GM10266 (cell line): Measurements from ENCODE around the gene PRKCZ.

Experiments
- DNase-seq: peaks from one replicate; pipeline ENCODE4 v3.0.0; 2012; ENCODE audit errors: extremely low spot score
- CTCF ChIP-seq: IDR thresholded peaks from 2 replicates; pipeline ENCODE4 v1.5.1; 2012; ENCODE audit warnings: mild to moderate bottlenecking, low read depth; ENCODE audit not compliant: control insufficient read depth, insufficient read depth; ENCODE audit errors: missing control alignments

Gene PRKCZ

DNA sequence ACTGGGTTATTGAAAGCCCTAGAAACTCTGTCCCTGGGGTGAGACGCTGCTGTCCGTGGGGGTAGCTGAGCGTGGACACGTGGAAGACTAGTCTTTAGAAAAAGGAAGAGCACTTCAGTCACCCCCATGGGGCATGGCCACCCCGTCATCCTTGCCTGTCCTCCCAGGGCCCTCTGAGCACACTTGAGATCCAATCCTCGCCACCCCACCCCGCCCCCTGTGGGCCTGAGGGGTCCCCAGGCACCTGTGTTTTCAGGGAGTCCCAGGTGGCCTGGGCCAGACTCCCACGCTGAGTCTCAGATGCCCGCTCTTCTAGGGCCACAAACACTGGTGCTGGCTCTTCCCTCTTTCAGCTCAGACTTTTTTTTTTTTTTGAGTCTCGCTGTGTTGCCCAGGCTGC lies 2.5 kb downstream of the PRKCZ start:
- TF ChIP-seq CTCF = no peak
- no peak for DNase-seq

- TF ChIP-seq CTCF = no peak
- no peak for DNase-seq
These were observed 3.0 kb downstream of the PRKCZ start for GRCh38 chr1:2053217-2053616.

DNA sequence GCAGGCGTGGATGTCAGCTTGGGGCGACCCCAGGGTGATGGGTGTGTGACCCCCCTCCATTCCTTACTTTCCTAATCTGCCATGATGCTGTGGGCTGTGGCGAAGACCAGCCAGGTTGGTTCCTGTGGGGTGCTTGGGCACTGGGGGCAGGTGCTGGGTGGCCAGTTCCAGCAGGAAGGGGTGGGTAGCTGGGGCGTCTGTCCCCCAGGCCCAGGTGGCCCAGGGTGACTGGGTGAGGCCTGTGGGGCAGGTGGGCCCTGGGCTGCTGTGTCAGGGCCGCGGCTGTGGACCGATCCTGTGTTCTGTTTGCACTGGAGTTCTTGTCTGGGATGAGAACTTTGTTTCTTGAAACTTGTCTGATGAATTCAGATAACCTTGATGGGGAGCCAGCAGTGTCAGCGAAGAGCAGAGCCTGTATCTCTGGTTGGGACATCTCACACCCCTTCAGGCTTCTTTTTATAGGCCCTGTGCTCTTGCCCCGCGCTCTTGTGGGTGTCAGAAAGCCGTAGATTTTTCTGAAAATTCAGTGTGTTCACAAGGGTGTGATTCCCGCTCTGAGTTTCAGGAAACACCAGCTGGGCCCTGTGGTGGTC lies 3.7 kb downstream of the PRKCZ start:
- TF ChIP-seq CTCF = no peak
- DNase-seq = no peak

- DNase-seq = no peak
- no peak for TF ChIP-seq CTCF
These were observed 4.3 kb downstream of the PRKCZ start for GRCh38 chr1:2054560-2054959.

DNA sequence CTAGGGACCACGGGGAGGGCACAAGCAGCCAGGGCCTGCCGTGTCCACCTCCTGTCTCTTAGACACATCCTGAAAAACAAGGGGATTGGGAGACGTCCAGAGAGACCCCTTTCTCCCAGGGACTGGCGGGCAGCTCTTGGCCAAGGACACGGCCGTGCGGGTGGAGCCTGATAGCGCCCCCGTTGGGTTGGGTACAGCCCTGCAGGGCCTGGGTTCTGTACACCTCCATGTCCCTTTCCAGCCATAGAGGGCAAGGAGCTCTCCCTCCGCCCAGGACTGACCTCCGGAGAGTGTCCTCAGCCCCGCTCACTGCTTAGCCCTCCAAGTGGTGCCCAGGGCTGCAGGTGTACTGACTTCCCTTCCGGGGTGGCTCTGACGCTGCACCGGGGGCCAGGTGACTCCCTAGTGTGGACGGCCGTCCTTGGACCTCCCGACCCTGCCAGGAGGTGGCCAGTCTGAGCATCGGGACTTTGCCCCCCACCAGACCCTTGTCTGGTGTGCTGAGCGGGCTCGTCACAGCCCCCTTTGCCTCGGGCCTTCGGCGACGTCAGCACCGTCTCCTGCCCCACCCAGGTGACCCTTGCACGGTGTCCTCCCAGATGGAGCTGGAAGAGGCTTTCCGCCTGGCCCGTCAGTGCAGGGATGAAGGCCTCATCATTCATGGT lies 5.8 kb downstream of the PRKCZ start:
- TF ChIP-seq CTCF = no peak
- no peak for DNase-seq

DNA sequence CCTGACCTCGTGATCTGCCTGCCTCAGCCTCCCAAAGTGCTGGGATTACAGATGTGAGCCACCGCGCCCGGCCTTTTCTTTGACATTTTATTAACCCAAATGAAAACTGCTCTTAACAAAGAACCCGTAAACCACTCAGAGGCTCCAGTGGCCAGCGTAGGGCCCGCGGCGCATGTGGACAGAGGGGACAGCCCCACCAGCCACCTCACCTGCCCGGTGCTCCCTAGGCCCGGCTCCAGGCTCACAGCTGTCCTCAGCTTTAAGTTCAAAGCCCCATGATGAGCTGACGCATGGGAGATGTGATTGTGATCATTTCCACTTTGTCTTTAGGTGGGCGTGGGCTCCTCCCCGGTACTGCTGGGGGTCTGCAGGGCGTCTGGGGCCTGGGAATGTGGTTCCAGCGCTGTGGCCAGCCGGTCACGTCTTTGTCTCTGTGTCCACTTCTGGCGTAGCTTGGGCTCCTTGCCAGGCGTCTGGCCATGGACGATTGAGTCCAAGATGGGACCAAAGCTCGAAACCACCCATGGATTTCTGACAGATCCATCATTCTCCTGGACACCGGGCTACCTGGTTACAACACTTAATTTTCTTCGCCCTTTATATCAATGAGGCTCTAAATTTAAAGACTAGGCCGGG lies 6.9 kb downstream of the PRKCZ start:
- DNase-seq = no peak
- no peak for TF ChIP-seq CTCF

DNA sequence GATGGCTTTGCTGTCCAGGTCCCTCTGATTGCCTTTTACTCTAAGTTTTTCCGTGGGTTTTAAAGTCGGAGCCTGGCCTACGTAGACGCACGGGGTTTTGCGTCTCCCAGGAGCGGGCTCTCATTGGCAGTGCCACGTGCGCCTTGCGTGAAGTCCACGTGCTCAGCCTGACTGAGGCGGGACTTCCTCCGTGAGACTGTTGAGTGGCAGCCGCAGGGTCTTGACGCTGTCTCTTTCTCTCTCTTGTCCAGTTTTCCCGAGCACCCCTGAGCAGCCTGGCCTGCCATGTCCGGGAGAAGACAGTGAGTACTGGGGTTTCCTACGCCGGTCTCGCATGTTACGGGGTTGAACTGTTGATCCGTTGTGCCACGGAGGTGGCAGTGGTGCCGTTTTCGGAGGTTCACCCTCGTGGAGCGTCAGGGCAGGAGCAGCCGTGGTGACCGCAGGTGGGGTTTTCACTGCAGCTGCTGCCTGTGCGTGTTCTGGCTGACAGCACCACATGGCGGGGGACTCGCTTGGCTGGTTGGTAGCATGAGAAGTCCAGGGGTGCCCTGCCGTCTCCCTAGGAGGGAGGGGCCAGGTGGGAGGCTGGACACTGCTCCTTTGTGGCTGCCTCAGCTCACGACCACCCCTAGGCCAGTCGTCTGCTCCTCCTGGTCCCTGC lies 9.2 kb downstream of the PRKCZ start:
- no peak for DNase-seq
- TF ChIP-seq CTCF = no peak
